ENCODE measurements around the gene UBQLN3.

DNA sequence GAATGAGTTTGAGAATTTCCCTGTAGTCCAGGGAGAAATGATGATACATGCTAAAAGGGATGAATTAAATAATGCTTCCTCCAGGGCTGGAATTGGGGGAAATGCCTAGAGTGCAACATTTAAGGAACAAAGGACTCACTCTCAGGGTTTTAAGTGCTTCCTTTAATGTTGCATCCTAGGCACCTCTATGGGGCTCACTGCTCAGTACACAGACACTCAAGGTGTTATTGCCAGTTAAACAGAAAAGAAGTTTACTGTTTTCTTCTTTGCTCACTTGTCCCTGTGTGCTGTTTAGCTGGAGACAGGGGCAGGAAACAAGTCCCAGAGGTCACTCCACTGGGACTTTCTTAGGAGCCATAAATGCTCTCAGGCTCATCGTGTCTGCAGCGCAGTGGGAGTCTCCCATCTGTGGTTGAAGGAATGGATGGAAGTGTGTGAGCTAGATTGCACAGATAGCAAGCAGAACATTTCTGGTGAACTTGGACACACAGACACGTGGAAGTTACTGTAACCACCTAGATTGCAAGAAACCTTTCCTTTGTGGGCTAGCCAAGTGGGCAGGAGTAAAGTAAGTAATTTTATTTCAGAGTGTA lies 46.9 kb upstream of the UBQLN3 start:
- TF ChIP-seq, protein P1, sequence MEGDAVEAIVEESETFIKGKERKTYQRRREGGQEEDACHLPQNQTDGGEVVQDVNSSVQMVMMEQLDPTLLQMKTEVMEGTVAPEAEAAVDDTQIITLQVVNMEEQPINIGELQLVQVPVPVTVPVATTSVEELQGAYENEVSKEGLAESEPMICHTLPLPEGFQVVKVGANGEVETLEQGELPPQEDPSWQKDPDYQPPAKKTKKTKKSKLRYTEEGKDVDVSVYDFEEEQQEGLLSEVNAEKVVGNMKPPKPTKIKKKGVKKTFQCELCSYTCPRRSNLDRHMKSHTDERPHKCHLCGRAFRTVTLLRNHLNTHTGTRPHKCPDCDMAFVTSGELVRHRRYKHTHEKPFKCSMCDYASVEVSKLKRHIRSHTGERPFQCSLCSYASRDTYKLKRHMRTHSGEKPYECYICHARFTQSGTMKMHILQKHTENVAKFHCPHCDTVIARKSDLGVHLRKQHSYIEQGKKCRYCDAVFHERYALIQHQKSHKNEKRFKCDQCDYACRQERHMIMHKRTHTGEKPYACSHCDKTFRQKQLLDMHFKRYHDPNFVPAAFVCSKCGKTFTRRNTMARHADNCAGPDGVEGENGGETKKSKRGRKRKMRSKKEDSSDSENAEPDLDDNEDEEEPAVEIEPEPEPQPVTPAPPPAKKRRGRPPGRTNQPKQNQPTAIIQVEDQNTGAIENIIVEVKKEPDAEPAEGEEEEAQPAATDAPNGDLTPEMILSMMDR (IDR thresholded peaks at IDR 0.05), result no peak
- TF ChIP-seq POLR2AphosphoS5 (IDR thresholded peaks at IDR 0.05; ENCODE audit: low read depth, low read length), result no peak

All from Panc1 (cell line).